HG03432 (cell line): ENCODE measurements around the gene ZNF749.

Experiments
- ATAC-seq: cut with Tn5 transposase; IDR thresholded peaks from one replicate; pipeline ENCODE4 v1.9.1; 2021; ENCODE audit warnings: mild to moderate bottlenecking, moderate library complexity; ENCODE audit not compliant: unreplicated experiment

ZNF749 gene

DNA sequence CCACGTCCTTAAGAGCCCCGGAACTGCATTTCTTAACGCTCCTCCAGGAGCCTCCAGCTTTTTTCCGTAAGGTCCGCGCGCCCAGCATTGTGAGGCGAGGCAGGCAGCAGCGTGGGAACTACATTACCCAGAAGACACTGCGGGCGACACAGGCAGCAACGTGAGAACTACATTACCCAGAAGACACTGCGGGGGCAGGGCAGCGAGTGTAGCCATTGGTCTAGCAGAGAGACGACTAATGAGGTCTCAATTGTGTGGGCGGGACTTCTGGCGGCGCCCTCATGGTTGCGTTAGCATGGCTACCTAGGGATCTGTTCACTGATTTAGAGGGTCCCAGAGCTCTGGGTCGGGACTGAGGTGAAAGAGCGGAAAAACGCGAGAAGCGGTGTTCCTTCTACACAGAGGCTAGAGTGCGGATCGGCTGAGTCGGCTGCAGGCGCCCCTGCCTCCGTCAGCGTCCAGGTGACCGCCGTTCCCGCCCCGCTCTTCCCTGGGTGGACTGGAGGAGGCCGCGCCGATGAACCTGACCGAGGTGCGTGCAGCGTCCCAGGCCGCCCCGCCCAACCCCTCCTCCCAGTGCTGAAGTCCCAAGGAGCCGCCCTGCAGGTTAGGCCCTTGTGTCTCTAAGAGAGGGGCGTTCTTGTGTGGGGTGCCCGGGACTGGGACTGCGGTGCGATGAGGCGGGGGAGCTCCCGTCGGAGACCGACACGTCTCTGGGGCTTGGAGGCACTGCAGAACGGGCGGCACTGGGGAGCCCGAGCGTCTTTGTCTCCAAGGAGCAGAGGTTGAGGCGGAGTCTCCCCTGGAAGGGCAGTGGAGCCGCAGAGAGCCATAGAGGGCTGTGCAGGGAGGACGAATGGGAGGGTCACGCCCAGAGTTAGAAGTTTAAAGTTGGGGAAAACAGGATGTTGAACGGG is at the start of gene ZNF749:
TSS of gene ZNF749 (plus strand) at position 264 of the 917 bp plus-strand sequence. CDS start at position 518, 254 bp downstream.
- peak; percentile 96 for ATAC-seq

DNA sequence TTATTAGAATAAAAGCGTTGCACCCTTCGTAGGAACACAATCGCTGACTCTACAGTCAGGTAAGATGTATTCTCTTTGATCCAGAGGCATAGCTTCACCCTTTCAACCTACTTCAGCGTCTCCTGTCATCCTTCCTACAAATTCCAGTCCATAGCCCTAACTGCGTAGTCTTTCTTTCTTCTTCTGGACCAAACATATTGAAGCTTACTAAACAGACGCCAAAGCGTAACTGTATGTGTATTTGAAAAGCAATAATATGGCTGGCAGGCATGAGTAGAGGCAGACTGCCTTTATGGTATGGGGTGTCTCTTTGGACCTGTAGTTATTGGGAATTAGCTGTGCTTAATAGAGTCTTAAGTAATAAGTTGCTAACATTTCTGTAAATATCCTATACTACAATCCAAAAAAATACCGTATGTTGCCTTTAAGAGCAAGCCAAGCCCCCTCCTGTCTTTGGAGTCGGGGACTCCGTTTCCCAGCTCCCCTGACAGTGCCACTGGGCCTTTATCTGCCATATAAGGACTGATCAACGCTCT is 45.9 kb upstream of the ZNF749 start:
- no peak for ATAC-seq

DNA sequence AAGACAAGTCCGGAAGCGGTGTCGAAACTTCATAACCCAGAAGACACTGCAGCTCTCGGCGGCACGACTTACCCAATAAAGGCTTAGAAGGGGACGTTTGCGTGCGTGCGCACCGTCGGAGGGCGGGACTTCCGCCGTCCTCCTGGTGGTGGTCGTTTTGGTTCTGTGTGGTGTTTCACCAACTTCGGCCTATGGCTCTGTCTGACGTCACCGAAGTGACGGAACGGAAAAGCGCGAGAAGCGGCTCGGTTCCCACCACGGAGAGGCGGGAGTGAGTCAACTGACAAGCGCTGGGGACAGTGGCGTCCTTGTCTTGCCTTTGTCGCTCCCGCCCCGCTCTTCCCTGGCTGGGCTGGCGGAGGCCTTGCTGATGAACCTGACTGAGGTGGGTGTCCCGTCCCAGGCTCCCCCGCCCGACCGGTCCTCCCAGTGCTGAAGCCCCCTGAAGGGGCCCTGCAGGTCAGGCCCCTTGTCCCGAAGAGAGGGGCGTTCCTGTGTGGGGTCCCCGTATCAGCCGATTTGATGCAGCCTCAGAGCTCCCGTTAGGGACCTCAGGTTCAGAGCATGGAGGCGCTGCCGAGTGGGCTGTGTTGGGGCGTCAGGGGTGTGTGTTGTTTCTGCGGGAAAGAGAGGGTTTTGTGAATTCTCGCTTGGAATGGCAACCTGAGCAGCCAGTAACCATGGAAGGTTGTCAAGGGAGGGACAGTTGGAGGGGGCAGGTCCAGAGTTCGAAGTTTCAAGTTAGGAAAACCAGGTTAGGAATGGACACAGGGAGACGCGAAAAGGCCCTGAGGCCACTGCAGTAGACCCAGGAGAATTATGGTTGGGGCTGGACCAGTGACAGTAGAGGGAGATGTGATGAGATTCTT is 45.2 kb upstream of the ZNF749 start, which contains the start of gene ZNF548:
TSS of gene ZNF548 (plus strand) at position 125 of the 869 bp plus-strand sequence. CDS start at position 371, 246 bp downstream.
- ATAC-seq: peak; percentile 95

DNA sequence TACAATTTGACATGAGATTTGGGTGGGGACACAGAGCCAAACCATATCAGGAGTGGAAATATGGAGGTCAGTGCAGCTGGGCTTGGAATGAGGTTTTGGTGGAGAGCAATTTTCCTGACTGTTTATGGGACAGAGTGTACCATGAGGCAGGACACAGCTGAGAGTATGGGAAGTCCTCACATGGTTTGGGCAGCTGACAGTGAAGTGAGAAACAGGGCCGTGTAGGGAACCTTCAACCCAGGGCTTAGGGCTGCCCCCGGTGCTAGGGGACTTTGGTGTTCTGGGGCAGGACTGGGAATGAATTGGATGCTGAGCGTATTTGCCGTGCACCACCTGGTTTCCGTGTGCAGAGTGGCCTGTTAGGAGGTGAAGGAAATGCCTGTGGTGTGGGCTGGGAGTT is 39.4 kb upstream of the ZNF749 start:
- no peak for ATAC-seq

DNA sequence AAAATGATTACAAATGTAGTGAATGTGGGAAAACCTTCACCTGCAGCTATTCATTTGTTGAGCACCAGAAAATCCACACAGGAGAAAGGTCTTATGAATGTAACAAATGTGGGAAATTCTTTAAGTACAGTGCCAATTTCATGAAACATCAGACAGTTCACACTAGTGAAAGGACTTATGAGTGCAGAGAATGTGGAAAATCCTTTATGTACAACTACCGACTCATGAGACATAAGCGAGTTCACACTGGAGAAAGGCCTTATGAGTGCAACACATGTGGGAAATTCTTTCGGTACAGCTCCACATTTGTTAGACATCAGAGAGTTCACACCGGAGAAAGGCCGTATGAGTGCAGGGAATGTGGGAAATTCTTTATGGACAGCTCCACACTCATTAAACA is 36.3 kb upstream of the ZNF749 start:
- ATAC-seq: no peak

DNA sequence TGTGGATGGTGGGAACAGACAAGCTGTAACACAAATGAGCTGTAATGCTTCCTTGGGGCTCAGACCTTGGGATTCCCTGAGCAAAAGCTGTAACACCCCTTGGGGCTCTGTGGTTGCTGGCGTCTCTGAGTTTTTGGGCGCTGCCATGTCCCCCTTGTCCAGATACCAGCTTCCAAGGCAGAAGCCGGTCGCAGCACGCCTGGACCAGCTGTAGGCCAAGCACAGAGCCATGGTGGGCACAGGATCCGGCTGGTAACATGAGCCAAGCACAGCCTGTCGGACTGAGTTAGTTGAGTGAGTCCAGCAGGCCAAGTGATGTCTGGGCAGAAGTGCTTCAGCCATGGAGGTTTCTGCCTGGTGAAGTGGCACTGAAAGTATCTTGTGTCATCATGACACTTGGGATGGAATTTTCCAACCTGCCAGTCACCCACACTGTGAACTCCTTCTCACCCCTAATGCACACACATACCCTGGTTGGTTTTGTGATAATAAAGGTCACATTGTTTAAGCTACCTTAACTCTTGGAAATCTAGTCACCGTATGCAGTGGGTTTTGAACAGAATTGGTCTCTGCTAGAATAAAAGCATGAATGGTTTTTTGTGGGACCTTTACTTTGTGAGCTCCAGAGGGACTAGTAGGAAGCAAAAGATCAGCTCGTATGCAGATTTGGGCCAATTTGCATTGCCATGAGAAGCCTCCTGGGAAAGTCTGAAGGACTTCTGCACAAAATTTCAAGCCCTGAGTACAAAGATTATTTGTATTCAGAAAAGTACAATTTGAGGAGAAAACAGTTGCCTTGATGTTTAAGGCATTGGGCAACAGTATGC is 31.2 kb upstream of the ZNF749 start:
- ATAC-seq: no peak

DNA sequence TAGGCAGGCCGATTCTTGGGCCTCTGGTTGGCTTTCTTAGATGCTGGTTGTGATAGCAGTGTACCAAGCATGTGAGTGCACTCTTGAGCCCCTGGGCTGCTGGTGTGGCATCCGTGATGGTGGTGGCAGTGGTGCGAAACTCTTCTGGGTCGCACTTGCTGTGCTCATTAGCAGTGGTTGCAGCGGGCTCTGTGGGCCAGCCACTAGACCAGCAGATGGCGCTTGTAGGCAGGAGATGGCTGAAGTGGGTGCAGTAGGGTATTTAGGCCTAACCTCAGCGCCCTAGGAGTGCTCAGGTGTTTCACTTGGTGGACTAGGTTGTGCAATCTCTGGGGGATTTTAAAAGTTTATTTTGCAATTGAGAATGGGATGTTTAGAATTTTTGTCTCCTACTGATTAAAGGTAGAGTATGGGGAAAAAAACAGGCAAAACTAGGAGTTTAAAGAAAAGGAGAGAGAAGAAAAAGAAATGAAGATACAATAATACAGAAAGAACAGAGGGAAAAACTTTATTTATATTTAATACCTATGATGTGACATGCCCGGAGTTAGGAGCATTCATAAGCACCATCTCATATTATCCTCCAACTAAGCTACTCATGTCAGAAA is 28.5 kb upstream of the ZNF749 start:
- no peak for ATAC-seq

DNA sequence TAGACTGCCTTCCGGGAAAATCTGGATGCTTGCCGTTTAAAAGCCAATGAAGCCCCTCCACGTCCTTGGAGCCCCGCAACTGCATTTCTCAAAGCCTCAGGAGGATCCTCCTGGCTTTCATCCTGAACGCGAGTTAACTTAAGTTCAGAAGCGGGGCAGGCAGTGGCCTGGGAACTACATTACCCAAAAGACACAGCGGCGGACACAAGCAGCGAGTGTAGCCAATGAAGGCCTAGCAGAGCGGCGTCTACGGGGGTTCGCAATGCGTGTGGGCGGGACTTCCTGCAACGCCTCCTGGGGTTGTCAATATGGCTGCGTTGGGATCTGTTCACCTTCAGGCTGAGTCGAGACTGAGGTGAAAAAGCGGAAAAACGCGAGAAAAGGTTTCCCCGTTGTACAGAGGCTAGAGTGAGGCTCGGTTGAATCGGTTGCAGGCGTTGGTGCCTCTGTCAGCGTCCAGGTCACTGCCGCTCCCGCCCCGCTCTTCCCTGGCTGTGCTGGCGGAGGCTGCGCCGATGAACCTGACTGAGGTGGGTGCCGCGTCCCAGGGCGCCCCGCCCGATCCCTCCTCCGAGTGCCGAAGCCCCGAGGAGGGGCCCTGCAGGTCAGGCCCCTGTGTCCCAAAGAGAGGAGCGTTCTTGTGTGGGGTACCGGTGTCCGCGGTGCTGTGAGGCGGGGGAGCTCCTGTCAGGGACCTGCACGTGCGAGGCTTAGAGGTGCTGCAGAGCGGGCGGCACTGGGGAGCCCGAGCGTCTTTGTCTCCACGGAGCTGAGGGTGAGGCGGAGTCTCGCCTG is 24.1 kb upstream of the ZNF749 start, which contains the start of gene ZNF17:
TSS of gene ZNF17 (plus strand) at position 285 of the 795 bp plus-strand sequence. CDS start 2,455 bp downstream, outside the sequence.
- ATAC-seq: peak; percentile 97

DNA sequence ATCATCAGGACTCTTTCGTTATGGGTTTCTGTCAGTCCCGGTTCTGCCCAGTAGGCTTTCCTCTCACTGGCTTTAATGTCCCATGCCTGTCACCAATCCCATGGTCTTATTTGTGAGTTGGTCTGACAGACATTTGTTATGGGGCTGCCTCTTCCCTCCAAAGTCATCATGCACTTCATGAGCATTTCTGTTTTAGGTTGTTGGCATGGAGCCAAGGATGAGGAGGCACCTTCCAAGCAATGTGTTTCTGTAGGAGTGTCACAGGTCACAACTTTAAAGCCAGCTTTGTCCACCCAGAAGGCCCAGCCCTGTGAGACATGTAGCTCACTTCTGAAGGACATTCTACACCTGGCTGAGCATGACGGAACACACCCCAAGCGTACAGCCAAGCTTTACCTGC is 15.7 kb upstream of the ZNF749 start:
- no peak for ATAC-seq

DNA sequence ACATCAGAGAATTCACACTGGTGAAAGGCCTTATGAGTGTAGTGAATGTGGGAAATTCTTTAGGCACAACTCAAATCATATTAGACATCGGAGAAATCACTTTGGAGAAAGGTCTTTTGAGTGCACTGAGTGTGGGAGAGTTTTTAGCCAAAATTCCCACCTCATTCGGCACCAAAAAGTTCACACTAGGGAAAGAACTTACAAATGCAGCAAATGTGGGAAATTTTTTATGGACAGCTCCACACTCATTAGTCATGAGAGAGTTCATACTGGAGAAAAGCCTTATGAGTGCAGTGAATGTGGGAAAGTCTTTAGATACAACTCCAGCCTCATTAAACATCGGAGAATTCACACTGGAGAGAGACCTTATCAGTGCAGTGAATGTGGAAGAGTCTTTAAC is 14.1 kb upstream of the ZNF749 start:
- no peak for ATAC-seq

DNA sequence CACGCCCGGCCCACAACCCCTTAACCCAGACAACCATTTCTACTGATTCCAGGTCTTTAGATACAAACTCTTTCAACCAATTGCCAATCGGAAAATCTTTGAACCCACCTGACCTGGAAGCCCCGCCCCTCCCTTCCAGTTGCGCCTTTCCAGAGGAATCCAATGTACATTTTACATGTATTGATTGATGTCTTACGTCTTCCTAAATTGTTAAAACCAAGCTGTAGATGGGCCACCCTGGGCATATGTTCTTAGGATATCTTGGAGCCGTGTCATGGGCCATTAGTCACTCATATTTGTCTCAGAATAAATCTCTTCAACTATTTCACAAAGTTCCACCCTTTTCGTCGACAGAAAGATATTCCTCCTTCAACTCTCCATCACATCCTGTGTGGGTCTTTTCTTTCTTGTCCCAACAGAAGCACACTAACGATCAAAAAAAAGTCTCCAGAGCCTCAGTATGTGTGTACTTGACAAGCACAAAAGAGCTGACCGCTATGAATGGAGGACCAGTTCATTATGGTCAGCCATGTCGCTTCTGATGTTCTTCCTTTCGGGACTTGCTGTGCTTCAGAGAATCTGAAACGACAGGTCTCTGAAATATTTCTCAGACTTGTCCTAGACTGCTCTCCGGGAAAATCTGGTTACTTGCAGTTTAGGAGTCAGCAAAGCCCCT is 601 bp upstream of the ZNF749 start:
- ATAC-seq: peak; percentile 20

DNA sequence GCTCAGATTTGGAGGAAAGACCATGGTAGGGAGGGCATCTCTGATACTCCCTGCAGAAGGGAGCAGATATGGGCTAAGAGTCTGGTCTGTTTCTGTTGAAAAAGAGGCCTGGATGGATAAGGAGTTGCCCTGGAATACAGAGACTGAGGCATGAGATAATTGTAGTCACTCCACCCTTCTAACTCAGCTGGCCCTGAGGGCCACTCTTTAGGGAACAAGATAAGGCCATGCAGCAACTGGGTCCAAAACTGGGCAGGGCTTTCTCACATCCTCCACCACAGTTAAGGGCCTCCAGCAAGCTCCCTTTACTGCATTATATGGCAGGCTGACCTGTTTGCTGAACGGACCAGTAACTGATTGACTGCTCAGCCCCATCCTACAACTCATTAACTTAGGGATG is 1.3 kb downstream of the ZNF749 start:
- no peak for ATAC-seq

DNA sequence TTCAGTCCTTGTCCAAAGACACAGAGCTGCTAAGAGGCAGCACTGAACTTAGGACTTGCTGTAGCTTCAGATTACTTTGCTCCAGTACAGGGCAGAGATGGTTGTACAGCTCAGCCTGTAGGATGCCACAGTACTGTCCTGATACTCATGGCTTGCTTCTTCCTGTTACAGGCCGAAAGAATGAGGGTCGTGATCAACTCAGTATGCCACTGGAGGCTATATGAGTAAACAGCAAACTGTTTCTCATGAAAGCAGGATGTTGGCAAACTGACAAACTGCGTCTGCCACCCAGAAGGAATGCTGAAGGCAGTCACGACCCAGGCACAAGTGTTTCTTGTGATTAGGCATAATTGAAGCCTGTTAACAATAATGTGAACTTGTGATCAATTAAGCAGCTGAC is 2.8 kb downstream of the ZNF749 start:
- no peak for ATAC-seq

DNA sequence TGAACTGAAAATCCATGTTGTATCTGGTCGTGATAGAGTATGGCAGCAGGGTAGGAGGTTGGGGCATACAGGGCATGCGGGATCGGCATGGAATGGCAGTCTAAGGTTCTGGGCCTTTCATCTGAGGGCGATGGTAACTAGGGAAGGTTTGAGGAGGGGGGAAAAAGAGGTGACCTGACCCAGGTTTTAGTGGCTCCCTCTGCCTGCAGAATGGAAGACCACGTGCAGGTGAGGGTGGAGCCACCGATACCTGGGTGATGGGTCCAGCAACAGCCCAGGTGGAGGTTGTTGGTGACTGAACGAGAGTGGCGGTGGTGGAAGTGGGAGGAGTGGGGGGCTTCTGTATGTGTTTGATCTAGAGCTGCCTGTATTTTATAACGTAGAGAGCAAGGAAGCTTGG is 3.8 kb downstream of the ZNF749 start:
- no peak for ATAC-seq

DNA sequence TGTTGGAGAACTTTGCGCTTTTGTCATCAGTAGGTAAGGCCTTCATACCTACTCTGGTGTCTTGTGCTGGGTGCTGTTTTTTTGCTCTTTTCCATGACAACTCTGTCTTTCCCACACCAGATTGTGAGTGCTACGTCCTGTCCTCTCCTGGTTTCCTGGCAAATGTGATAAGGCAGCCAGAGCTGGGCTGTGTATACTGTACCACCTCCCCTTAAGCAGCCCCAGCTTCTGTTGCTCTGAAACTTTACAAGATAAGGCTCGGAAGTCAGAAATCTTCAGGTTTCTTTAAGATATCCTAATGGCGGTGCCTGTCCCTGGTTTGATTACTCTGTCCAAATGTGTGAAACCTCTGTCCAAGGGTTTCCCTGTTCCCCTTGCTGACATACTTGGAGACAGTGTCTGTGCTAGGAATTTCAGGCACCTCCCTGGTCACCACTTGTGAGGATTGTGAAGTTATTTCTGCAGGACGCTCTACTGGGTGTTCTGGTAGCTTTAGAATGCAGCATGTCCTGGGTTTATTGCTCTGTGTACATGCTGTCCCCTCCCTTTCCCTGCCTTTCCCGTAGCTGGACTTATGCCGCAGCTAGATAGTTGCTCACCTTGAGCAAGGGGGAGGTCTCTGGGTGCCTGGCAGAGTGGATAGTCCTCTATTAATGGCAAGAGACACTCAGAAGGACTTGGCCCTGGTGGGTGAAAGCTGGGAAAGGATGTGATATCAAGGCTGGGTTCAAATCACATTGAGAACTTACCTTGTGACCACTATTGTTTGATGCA is 7.0 kb downstream of the ZNF749 start:
- no peak for ATAC-seq

DNA sequence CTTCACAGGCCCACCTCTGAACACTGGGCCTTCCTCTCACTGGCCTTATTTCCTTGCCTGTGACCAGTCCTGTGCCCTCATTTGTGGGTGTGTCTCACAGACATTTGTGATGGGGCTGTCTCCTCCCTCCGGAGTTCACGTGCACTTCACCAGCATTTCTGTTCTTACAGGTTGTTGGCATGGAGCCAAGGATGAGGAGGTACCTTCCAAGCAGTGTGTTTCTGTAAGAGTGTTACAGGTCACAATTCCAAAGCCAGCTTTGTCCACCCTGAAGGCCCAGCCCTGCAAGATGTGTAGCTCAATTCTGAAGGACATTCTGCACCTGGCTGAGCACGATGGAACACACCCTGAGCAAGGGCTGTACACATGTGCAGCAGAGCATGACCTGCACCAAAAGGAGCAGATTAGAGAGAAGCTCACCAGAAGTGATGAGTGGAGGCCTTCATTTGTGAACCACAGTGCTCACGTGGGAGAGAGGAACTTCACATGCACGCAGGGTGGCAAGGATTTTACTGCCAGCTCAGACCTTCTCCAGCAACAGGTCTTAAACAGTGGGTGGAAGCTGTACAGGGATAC is 8.1 kb downstream of the ZNF749 start:
- no peak for ATAC-seq

DNA sequence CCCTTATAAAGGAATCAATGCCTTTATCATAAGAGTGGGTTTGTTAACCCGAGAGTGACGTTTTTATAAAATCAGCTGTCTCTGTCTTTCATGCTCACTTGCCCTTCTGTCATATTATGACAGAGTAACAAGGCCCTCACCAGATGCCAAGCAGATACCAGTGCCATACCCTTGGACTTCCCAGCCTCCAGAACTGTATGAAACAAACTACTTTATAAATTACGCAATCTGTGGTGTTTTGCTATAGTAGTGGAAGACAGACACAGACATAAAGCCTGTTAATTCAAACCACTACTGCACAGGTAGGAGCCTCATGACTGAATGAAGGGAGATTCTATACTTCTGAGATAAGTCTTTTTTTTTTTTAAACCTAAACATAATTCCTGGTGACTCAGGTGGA is 17.2 kb downstream of the ZNF749 start:
- ATAC-seq: no peak
